Measurements from ENCODE around the gene TAPBPL.

GRCh38 chr12:6450869-6451347, 934 bp upstream of the TAPBPL start:
- TF ChIP-seq POLR2A (IDR thresholded peaks at IDR 0.05; ENCODE audit: low read length) (no peak), GATA1 (IDR thresholded peaks at IDR 0.05; ENCODE audit: low read depth, low read length) (no peak)
